HepG2 (cell line): ENCODE measurements around the gene BAMBI. TPM values are rescaled to one million over a fixed set of nuclear protein-coding genes. Genes with fewer than 3 reads are reported as not detected.

ENCODE experiments used
- ATAC-seq: fragments of 200-7000 bp; cut with Tn5 transposase; 3 replicates; pipeline ENCODE4 v1.9.1; 2020; ENCODE audit warnings: mild to moderate bottlenecking, moderate library complexity
- BruUV-seq: library from RNA; stranded (reverse); fragments of 400-500 nt; replicated peaks from 2 replicates; lab custom pipeline; 2021; lab: Mats Ljungman, UMichigan
- CTCF ChIA-PET: fragments of 300-600 bp; formaldehyde crosslinking; extraction: SDS; loops from one replicate; lab custom pipeline; 2021; ENCODE audit warnings: low total read pairs, inconsistent platforms, low intra/inter-chr PET ratio; lab: Yijun Ruan, JAX
- POLR2A ChIA-PET: fragments of 350-600 bp; sonication (Branson Sonifier 250); formaldehyde crosslinking; loops from one replicate; lab custom pipeline; 2020; ENCODE audit warnings: antibody characterized with exemption, inconsistent platforms; lab: Yijun Ruan, JAX
- DNase-seq: peaks from one replicate; pipeline ENCODE4 v3.0.0-alpha.2; 2015; ENCODE audit warnings: low spot score
- FAIRE-seq: peaks from 3 replicates; lab custom pipeline; 2011; peaks lifted over from hg19 to GRCh38; lab: Jason Lieb, UNC
- H2AFZ ChIP-seq: one replicate; pipeline ENCODE4 v1.6.1; 2011; ENCODE audit warnings: low read length, inconsistent platforms
- H3K27ac ChIP-seq: fragments of 300-600 bp; 3 replicates; pipeline ENCODE4 v1.8.0; 2011; ENCODE audit warnings: mixed run types, mild to moderate bottlenecking, mixed read lengths, low read length, inconsistent platforms; ENCODE audit not compliant: insufficient read depth; ENCODE audit errors: extremely low read length
- H3K27me3 ChIP-seq, 2 experiments: fragments of 200-600 bp in 1 of 2; 2 replicates in 1 of 2; 3 replicates in 1 of 2; pipeline versions ENCODE4 v1.6.0 to v1.8.0; 2011; ENCODE audit warnings: low read length in 2 of 2, mild to moderate bottlenecking in 2 of 2, moderate library complexity in 2 of 2, inconsistent platforms in 1 of 2; ENCODE audit not compliant: insufficient read depth in 2 of 2, control insufficient read depth in 1 of 2
- H3K36me3 ChIP-seq, 2 experiments: fragments of 200-600 bp in 1 of 2; replicated peaks in 1 of 2; 2 replicates in 1 of 2; 3 replicates in 1 of 2; pipeline versions ENCODE4 v1.5.1 to v1.8.0; 2011; ENCODE audit warnings: low read length in 2 of 2, inconsistent platforms in 1 of 2; ENCODE audit not compliant: insufficient read depth in 2 of 2, control insufficient read depth in 1 of 2
- H3K4me1 ChIP-seq: 2 replicates; pipeline ENCODE4 v1.5.1; 2012; ENCODE audit warnings: low read length, inconsistent platforms; ENCODE audit not compliant: insufficient read depth
- H3K4me2 ChIP-seq: 2 replicates; pipeline ENCODE4 v1.6.0; 2011; ENCODE audit warnings: low read depth, low read length, inconsistent platforms
- H3K4me3 ChIP-seq, 3 experiments: fragments of 200-600 bp in 1 of 3; sonication (generic), shearing (Covaris generic) in 1 of 3; replicated peaks in 1 of 3; 2 replicates each; pipeline ENCODE4 v1.5.1; 2011 to 2016; ENCODE audit warnings: low read length in 3 of 3, inconsistent platforms in 2 of 3, low read depth in 2 of 3, mild to moderate bottlenecking in 2 of 3, control low read depth in 1 of 3, mixed read lengths in 1 of 3; ENCODE audit not compliant: insufficient read depth in 1 of 3
- H3K79me2 ChIP-seq: one replicate; pipeline ENCODE4 v1.6.1; 2011; ENCODE audit warnings: low read length, inconsistent platforms; ENCODE audit not compliant: insufficient read depth
- H3K9ac ChIP-seq: 2 replicates; pipeline ENCODE4 v1.6.0; 2011; ENCODE audit warnings: mild to moderate bottlenecking, low read depth, low read length, inconsistent platforms; ENCODE audit not compliant: insufficient read depth
- H3K9me3 ChIP-seq: 2 replicates; pipeline ENCODE4 v1.5.1; 2012; ENCODE audit warnings: mild to moderate bottlenecking, low read length
- H4K20me1 ChIP-seq: 2 replicates; pipeline ENCODE4 v1.6.0; 2011; ENCODE audit warnings: inconsistent platforms, mild to moderate bottlenecking, low read length, moderate library complexity; ENCODE audit not compliant: insufficient read depth
- HOXA3 ChIP-seq: sonication (generic); formaldehyde crosslinking; IDR thresholded peaks from 2 replicates; pipeline ENCODE4 v1.5.0; 2020; ENCODE audit warnings: missing genetic modification reagents
- PAF1 ChIP-seq: IDR thresholded peaks from 2 replicates; pipeline ENCODE4 v1.6.1; 2016; ENCODE audit warnings: missing genetic modification reagents, missing compliant biosample characterization
- ZNF326 ChIP-seq: sonication (generic); formaldehyde crosslinking; IDR thresholded peaks from 2 replicates; pipeline ENCODE4 v1.4.0; 2020; ENCODE audit warnings: missing genetic modification reagents, borderline replicate concordance
- ZNF772 ChIP-seq: sonication (generic); formaldehyde crosslinking; IDR thresholded peaks from 2 replicates; pipeline ENCODE4 v1.5.0; 2020; ENCODE audit warnings: mild to moderate bottlenecking, missing genetic modification reagents
- ZSCAN31 ChIP-seq: sonication (generic); formaldehyde crosslinking; IDR thresholded peaks from 2 replicates; pipeline ENCODE4 v1.5.0; 2020; ENCODE audit warnings: low read depth, mild to moderate bottlenecking, missing genetic modification reagents
- WGBS: methylation state at CpG from one replicate; pipeline ENCODE4 v1.1.6; 2017; ENCODE audit warnings: low lambda C conversion rate; 5-methylcytosine and 5-hydroxymethylcytosine counted together
- in situ Hi-C: cut with HindIII; loops from 2 replicates; pipeline ENCODE4 v1.10.0; 2017; ENCODE audit warnings: low pct_unique_long_range_greater_than_20kb; ENCODE audit not compliant: extremely low pct_ligation_motif_present
- intact Hi-C: fragments of 100-400 bp; cut with micrococcal nuclease; formaldehyde crosslinking; loops from one replicate; pipeline ENCODE4 v1.10.0; 2022; ENCODE audit not compliant: unreplicated experiment
- polyA plus RNA-seq, 8 experiments: library from polyadenylated mRNA; depleted of rRNA in 3 of 8; stranded (reverse) in 7 of 8; unstranded in 1 of 8; fragments of >200 nt; fragmentation: Illumina TruSeq in 4 of 8; extraction: Trizol in 4 of 8; gene quantifications; 2 replicates each; pipeline versions ENCODE4 v1.2.1 to v1.2.3, GENCODE V29; 2011 to 2016; ENCODE audit warnings: low read depth in 4 of 8, missing spikeins in 1 of 8, mixed read lengths in 1 of 8; ENCODE audit not compliant: insufficient read depth in 1 of 8
- total RNA-seq, 5 experiments: library from RNA; depleted of rRNA; stranded (reverse); fragments of >200 nt; fragmentation: Illumina TruSeq; extraction: Trizol; gene quantifications; 2 replicates each; pipeline ENCODE4 v1.2.3, GENCODE V29; 2016; ENCODE audit warnings: low read depth in 1 of 5
- TF ChIP-seq, protein P1 (sequence below): sonication (generic); formaldehyde crosslinking; IDR thresholded peaks from 2 replicates; pipeline ENCODE4 v1.5.0; 2020; ENCODE audit warnings: missing genetic modification reagents
- TF ChIP-seq, protein P2 (sequence below): sonication (generic); formaldehyde crosslinking; IDR thresholded peaks from 2 replicates; pipeline ENCODE4 v1.4.0; 2020; ENCODE audit warnings: missing genetic modification reagents

The BAMBI gene
- total and polyA plus RNA-seq, 2 of the 13 experiments (the other 11 are each of a cell fraction or from before 2014, with no cell fraction given) = 12.0 to 23.6 TPM

DNA sequence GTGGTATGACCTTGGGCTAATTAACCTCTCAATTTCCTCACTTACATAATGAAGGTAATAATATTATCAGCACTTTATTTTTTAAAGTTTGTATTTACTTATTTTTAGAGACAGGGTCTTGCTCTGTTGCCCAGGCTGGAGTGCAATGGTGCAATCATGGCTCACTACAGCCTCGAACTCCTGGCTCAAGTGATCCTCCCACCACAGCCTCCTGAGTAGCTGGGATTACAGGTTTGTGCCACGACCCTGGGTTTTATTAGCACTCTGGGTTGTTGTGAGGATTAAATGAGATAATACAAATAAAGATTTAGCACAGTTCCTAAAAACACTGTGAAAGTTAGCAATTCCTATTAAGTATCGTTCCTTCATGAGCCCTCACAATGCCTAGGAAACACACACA lies 14.7 kb downstream of the BAMBI start:
- Histone ChIP-seq H3K4me2 (no peak overlapping the region), H3K27me3 (no peaks in the 10 kb centered on the region; a peak in 1 of 5 replicates), H3K4me1 (peaks cover 14% of the 10 kb centered on the region), H3K79me2 (no peaks in the 10 kb centered on the region), H2AFZ (no peak overlapping the region), H3K9ac (no peak overlapping the region), H3K27ac (no peak overlapping the region), H4K20me1 (no peaks in the 10 kb centered on the region), H3K4me3 (no peak overlapping the region), H3K36me3 (no peaks in the 10 kb centered on the region), H3K9me3 (no peaks in the 10 kb centered on the region)
- BruUV-seq = no TSS peak
- ATAC-seq (no peak), DNase-seq (no peak), FAIRE-seq (no peak)
- in situ Hi-C loops (no loop called here), intact Hi-C loops (no loop called here)
- CTCF ChIA-PET = no interaction called here
- no peak for TF ChIP-seq PAF1 (CRISPR knock-in tag)
- TF ChIP-seq, protein P1, sequence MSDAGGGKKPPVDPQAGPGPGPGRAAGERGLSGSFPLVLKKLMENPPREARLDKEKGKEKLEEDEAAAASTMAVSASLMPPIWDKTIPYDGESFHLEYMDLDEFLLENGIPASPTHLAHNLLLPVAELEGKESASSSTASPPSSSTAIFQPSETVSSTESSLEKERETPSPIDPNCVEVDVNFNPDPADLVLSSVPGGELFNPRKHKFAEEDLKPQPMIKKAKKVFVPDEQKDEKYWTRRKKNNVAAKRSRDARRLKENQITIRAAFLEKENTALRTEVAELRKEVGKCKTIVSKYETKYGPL (CRISPR knock-in tag) = no peak
- TF ChIP-seq, protein P2, sequence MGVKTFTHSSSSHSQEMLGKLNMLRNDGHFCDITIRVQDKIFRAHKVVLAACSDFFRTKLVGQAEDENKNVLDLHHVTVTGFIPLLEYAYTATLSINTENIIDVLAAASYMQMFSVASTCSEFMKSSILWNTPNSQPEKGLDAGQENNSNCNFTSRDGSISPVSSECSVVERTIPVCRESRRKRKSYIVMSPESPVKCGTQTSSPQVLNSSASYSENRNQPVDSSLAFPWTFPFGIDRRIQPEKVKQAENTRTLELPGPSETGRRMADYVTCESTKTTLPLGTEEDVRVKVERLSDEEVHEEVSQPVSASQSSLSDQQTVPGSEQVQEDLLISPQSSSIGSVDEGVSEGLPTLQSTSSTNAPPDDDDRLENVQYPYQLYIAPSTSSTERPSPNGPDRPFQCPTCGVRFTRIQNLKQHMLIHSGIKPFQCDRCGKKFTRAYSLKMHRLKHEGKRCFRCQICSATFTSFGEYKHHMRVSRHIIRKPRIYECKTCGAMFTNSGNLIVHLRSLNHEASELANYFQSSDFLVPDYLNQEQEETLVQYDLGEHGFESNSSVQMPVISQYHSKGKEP = no peak
- no peak for TF ChIP-seq HOXA3 (CRISPR knock-in tag)
- WGBS = 38% methylated on average over 3 of the region's 3 CpGs
- POLR2A ChIA-PET = no interaction called here

DNA sequence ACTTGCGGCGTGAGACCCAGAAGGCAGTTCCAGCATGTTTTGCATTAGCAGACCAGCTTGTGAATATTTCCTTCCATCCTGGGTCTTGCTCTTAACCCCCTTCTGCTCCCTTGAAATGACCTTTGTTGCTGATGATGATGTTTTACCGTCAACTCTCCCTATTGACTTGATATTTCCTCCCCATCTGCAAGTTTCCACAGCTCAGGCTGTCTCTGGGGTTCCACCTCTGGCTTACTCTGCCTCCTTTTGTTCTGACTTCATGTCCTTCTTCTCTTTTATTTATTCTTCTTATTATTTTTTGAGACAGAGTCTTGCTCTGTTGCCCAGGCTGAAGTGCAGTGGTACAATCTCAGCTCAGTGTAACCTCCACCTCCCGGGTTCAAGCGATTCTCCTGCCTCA lies 17.2 kb downstream of the BAMBI start:
- intact Hi-C loops = no loop called here
- no peak for FAIRE-seq
- Histone ChIP-seq H4K20me1 (no peaks in the 10 kb centered on the region), H3K36me3 (no peaks in the 10 kb centered on the region), H3K27ac (no peak overlapping the region), H3K9me3 (no peaks in the 10 kb centered on the region), H2AFZ (no peak overlapping the region)
- CTCF ChIA-PET = no interaction called here
- BruUV-seq = no TSS peak
- ATAC-seq = no peak
- no peak for DNase-seq
- TF ChIP-seq ZSCAN31 (CRISPR knock-in tag) (no peak), ZNF772 (CRISPR knock-in tag) (no peak), ZNF326 (CRISPR knock-in tag) (no peak)
- TF ChIP-seq, all 625 proteins: peak for 0
- H3K4me2 ChIP-seq = no peak overlapping the region
- 82% methylated on average over 3 of the region's 5 CpGs for WGBS
- no peak overlapping the region for H3K4me3 ChIP-seq
- in situ Hi-C loops = no loop called here
- peaks cover 7% of the 10 kb centered on the region for H3K4me1 ChIP-seq
- POLR2A ChIA-PET = no interaction called here
- no peaks in the 10 kb centered on the region; a peak in 1 of 5 replicates for H3K27me3 ChIP-seq
- no peaks in the 10 kb centered on the region for H3K79me2 ChIP-seq
- no peak overlapping the region for H3K9ac ChIP-seq
